Measurements from ENCODE around the gene USH1G. TPM values are rescaled to one million over a fixed set of nuclear protein-coding genes. Genes with fewer than 3 reads are reported as not detected.
A peak's percentile ranks its signal among the peaks of the same experiment; 100 is the strongest.

The USH1G gene
- total and polyA plus RNA-seq, 2 of the 13 experiments (the other 11 are each of a cell fraction or from before 2014, with no cell fraction given), result 0.04 TPM; not detected in 1

DNA sequence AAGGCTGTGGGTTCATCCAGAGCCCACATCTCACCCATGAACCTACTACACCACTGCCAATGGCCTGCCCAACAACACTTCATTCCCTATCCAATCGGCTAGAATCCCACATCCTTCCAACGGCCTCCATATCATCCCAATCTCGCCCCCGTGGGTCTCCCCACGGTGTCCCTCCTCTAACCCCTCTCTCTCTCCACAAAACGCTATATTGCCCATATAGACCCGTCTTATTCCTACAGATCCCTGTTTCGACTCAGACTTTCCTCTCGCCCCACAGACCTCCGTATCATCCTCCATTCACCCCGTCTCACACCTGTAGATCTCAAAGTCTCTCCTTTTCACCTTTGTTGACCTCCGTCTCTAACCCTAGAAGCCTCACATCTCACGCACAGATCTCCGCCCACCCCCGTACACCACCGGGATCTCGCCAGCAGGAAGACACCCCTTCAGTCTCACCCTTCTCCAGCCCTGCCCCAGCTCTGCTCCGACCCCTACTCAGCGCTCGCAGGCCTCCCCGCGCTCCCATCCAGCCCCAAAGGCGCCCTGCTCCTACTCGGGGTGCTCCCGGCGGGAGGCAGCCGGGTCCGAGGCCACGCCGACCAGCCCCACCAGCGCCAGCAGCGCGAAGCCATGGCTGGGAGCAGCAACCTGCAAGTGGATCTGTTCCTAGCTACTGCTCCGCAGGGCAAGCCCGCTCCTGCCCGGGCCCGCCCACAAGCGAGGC is 50.6 kb downstream of the USH1G start, which contains the start of gene FDXR (continued):
- TF ChIP-seq ZHX2 (IDR thresholded peaks at IDR 0.05; ENCODE audit: low read depth) (no peak), ZHX2 (CRISPR knock-in tag; IDR thresholded peaks at IDR 0.05; ENCODE audit: borderline replicate concordance) (0 out of 2 replicates have a peak, but pooled peaks have one; percentile 31), NFE2L1 (CRISPR knock-in tag; IDR thresholded peaks at IDR 0.05; ENCODE audit: borderline replicate concordance) (no peak), CAMTA2 (CRISPR knock-in tag; IDR thresholded peaks at IDR 0.05; ENCODE audit: borderline replicate concordance) (0 out of 2 replicates have a peak, but pooled peaks have one; percentile 25), ZNF354B (CRISPR knock-in tag; IDR thresholded peaks at IDR 0.05) (peak; percentile 85), SMARCE1 (IDR thresholded peaks at IDR 0.05; ENCODE audit: borderline replicate concordance) (no peak), ZNF687 (CRISPR knock-in tag; IDR thresholded peaks at IDR 0.05) (peak; percentile 88), KMT2A (CRISPR knock-in tag; IDR thresholded peaks at IDR 0.05) (peak; percentile 48; the same call in 1 of the 2 replicates), SETDB1 (CRISPR knock-in tag; IDR thresholded peaks at IDR 0.05; ENCODE audit: borderline replicate concordance) (no peak), RARG (CRISPR knock-in tag; IDR thresholded peaks at IDR 0.05; ENCODE audit: low read depth) (no peak), SKI (IDR thresholded peaks at IDR 0.05; ENCODE audit: partially characterized antibody) (no peak), EHMT2 (IDR thresholded peaks at IDR 0.05; ENCODE audit: borderline replicate concordance, low read depth, low read length) (no peak), ZNF589 (CRISPR knock-in tag; conservative IDR thresholded peaks at IDR 0.05) (no peak; the same call in 1 of the 2 replicates), FOXO4 (CRISPR knock-in tag; conservative IDR thresholded peaks at IDR 0.05) (no peak), SYNCRIP (IDR thresholded peaks at IDR 0.05; ENCODE audit: insufficient read depth, low read depth, low read length) (no peak), SNAI1 (CRISPR knock-in tag; IDR thresholded peaks at IDR 0.05; ENCODE audit: borderline replicate concordance) (peak; percentile 92; the same call in 1 of the 2 replicates), ZNF317 (CRISPR knock-in tag; IDR thresholded peaks at IDR 0.05) (peak; percentile 50)

Measured in HepG2 (cell line).